GM12878 (cell line): Measurements from ENCODE around the gene TRIM61. TPM values are rescaled to one million over a fixed set of nuclear protein-coding genes. Genes with fewer than 3 reads are reported as not detected.

ENCODE experiments used
- ATAC-seq: fragments of 200-7000 bp; cut with Tn5 transposase; 3 replicates; pipeline ENCODE4 v1.9.1; 2020; ENCODE audit warnings: mild to moderate bottlenecking, moderate library complexity
- BruUV-seq: library from RNA; stranded (reverse); fragments of 400-500 nt; replicated peaks from 2 replicates; lab custom pipeline; 2021; lab: Mats Ljungman, UMichigan
- CTCF ChIA-PET: fragments of 300-600 bp; sonication (Branson Sonifier 250); formaldehyde crosslinking; extraction: SDS; loops from one replicate; lab custom pipeline; 2021; ENCODE audit warnings: inconsistent platforms; lab: Yijun Ruan, JAX
- POLR2A ChIA-PET: fragments of 350-600 bp; formaldehyde crosslinking; extraction: SDS; loops from one replicate; lab custom pipeline; 2021; ENCODE audit warnings: inconsistent platforms; lab: Charles Lee
- RAD21 ChIA-PET: fragments of 300-600 bp; sonication (Branson Sonifier 250); formaldehyde crosslinking; loops from one replicate; lab custom pipeline; 2023; ENCODE audit warnings: antibody characterized with exemption; ENCODE audit not compliant: unreplicated experiment; lab: Charles Lee
- SMC1A ChIA-PET: fragments of 300-600 bp; sonication (Branson Sonifier 250); formaldehyde crosslinking; loops from one replicate; lab custom pipeline; 2023; ENCODE audit not compliant: unreplicated experiment, uncharacterized antibody; lab: Charles Lee
- DNase-seq: peaks from one replicate; pipeline ENCODE4 v3.0.0-alpha.2; 2011; ENCODE audit warnings: low read depth, low spot score
- FAIRE-seq: peaks from 3 replicates; lab custom pipeline; 2011; peaks lifted over from hg19 to GRCh38; lab: Jason Lieb, UNC
- H2AFZ ChIP-seq: 2 replicates; pipeline ENCODE4 v1.6.0; 2011; ENCODE audit warnings: low read depth, low read length, control low read depth; ENCODE audit not compliant: control insufficient read depth
- H3K27ac ChIP-seq: 2 replicates; pipeline ENCODE4 v1.5.1; 2011; ENCODE audit warnings: control low read depth; ENCODE audit not compliant: control insufficient read depth, insufficient read depth
- H3K27me3 ChIP-seq, 2 experiments: replicated peaks in 1 of 2; 2 replicates each; pipeline versions ENCODE4 v1.6.0 to v1.6.1; 2011; ENCODE audit warnings: low read length in 1 of 2; ENCODE audit not compliant: control insufficient read depth in 2 of 2, insufficient read depth in 2 of 2
- H3K36me3 ChIP-seq, 2 experiments: 2 replicates each; pipeline ENCODE4 v1.5.1; 2011; ENCODE audit warnings: low read length in 1 of 2; ENCODE audit not compliant: control insufficient read depth in 2 of 2, insufficient read depth in 2 of 2
- H3K4me1 ChIP-seq: 2 replicates; pipeline ENCODE4 v1.6.1; 2011; ENCODE audit warnings: mild to moderate bottlenecking, low read length, moderate library complexity, mixed read lengths; ENCODE audit not compliant: control insufficient read depth, insufficient read depth
- H3K4me2 ChIP-seq: 2 replicates; pipeline ENCODE4 v1.6.0; 2011; ENCODE audit warnings: control low read depth; ENCODE audit not compliant: control insufficient read depth, insufficient read depth
- H3K4me3 ChIP-seq: fragments of 200-600 bp; sonication (generic); 2 replicates; pipeline ENCODE4 v1.5.1; 2016
- H3K79me2 ChIP-seq: 2 replicates; pipeline ENCODE4 v1.6.0; 2011; ENCODE audit warnings: low read length; ENCODE audit not compliant: control insufficient read depth, insufficient read depth
- H3K9ac ChIP-seq: 2 replicates; pipeline ENCODE4 v1.8.0; 2011; ENCODE audit warnings: low read length, control low read depth, mixed read lengths; ENCODE audit not compliant: control insufficient read depth, insufficient read depth
- H3K9me3 ChIP-seq: replicated peaks from 3 replicates; pipeline ENCODE4 v1.5.1; 2011; ENCODE audit warnings: mild to moderate bottlenecking, low read length; ENCODE audit not compliant: control insufficient read depth, insufficient read depth
- H4K20me1 ChIP-seq: 2 replicates; pipeline ENCODE4 v1.6.0; 2011; ENCODE audit not compliant: control insufficient read depth, insufficient read depth
- CREB1 ChIP-seq: IDR thresholded peaks from 2 replicates; pipeline ENCODE4 v1.6.1; 2012; ENCODE audit warnings: low read depth, mild to moderate bottlenecking, inconsistent platforms
- DPF2 ChIP-seq: fragments of 450-650 bp; IDR thresholded peaks from 2 replicates; pipeline ENCODE4 v1.6.1; 2017; ENCODE audit warnings: mild to moderate bottlenecking
- ETV6 ChIP-seq, 2 experiments: fragments of 450-650 bp in 1 of 2; IDR thresholded peaks in 1 of 2; conservative IDR thresholded peaks in 1 of 2; 2 replicates each; pipeline ENCODE4 v1.6.1; 2014; ENCODE audit warnings: antibody characterized with exemption in 1 of 2, borderline replicate concordance in 1 of 2, low read depth in 1 of 2, mild to moderate bottlenecking in 1 of 2, moderate library complexity in 1 of 2
- FOS ChIP-seq: IDR thresholded peaks from 3 replicates; pipeline ENCODE4 v1.6.1; 2011; ENCODE audit warnings: borderline replicate concordance; ENCODE audit not compliant: insufficient read length; ENCODE audit errors: extremely low read depth
- KAT2A ChIP-seq: conservative IDR thresholded peaks from 2 replicates; pipeline ENCODE4 v1.6.1; 2011; ENCODE audit warnings: low read depth, low read length; ENCODE audit not compliant: control insufficient read depth
- POLR2A ChIP-seq: IDR thresholded peaks from 2 replicates; pipeline ENCODE4 v1.6.1; 2011; ENCODE audit warnings: low read depth, mild to moderate bottlenecking, low read length
- RAD21 ChIP-seq: IDR thresholded peaks from 2 replicates; pipeline ENCODE4 v1.6.1; 2011; ENCODE audit warnings: mild to moderate bottlenecking, low read depth, low read length, moderate library complexity; ENCODE audit not compliant: insufficient read depth
- STAT3 ChIP-seq: IDR thresholded peaks from 2 replicates; pipeline ENCODE4 v1.6.1; 2011; ENCODE audit warnings: low read depth, low read length, improper control_type of control experiment
- SUPT20H ChIP-seq: IDR thresholded peaks from 2 replicates; pipeline ENCODE4 v1.6.1; 2011; ENCODE audit warnings: low read depth, mild to moderate bottlenecking, low read length, moderate library complexity, borderline replicate concordance; ENCODE audit not compliant: control insufficient read depth
- TBL1XR1 ChIP-seq: IDR thresholded peaks from 2 replicates; pipeline ENCODE4 v1.6.1; 2012; ENCODE audit warnings: low read depth, low read length, improper control_type of control experiment
- ZBED1 ChIP-seq: IDR thresholded peaks from 2 replicates; pipeline ENCODE4 v1.6.1; 2016; ENCODE audit warnings: borderline replicate concordance
- WGBS: methylation state at CpG from one replicate; pipeline ENCODE4 v1.1.6; 2016; ENCODE audit warnings: low lambda C conversion rate; ENCODE audit not compliant: insufficient replicate concordance, insufficient coverage; ENCODE audit errors: missing lambda C conversion rate; 5-methylcytosine and 5-hydroxymethylcytosine counted together
- in situ Hi-C: fragments of 300-500 bp; cut with MboI; formaldehyde crosslinking; loops from 9 replicates; pipeline ENCODE4 v1.14.3; 2018; ENCODE audit warnings: mixed read lengths
- intact Hi-C: fragments of 100-400 bp; cut with micrococcal nuclease; formaldehyde crosslinking; loops from one replicate; pipeline ENCODE4 v1.14.2; 2022; ENCODE audit not compliant: unreplicated experiment
- polyA plus RNA-seq, 11 experiments: library from polyadenylated mRNA; depleted of rRNA in 4 of 11; unstranded in 6 of 11; stranded (reverse) in 5 of 11; fragments of >200 nt; fragmentation: Nextera tagmentation in 4 of 11; fragmentation: Illumina TruSeq in 1 of 11; extraction: Ambion mirVana in 4 of 11; extraction: Trizol in 1 of 11; gene quantifications; 1 replicate in 1 of 11; 2 replicates in 10 of 11; pipeline versions ENCODE4 v1.2.1 to v1.2.3, GENCODE V29; 2011 to 2016; ENCODE audit warnings: inconsistent platforms in 2 of 11, missing spikeins in 2 of 11, low read depth in 1 of 11
- total RNA-seq, 4 experiments: library from RNA; depleted of rRNA in 3 of 4; stranded (reverse); fragments of >200 nt in 3 of 4; fragmentation: Illumina TruSeq in 1 of 4; extraction: Trizol in 1 of 4; gene quantifications; 2 replicates each; pipeline versions ENCODE4 v1.2.1 to v1.2.3, GENCODE V29; 2013 to 2021
- TF ChIP-seq, protein P1 (sequence below): fragments of 450-650 bp; IDR thresholded peaks from 2 replicates; pipeline ENCODE4 v1.6.1; 2016; ENCODE audit warnings: mild to moderate bottlenecking
- TF ChIP-seq, protein P2 (sequence below): fragments of 450-650 bp; formaldehyde crosslinking; IDR thresholded peaks from 2 replicates; pipeline ENCODE4 v1.4.0; 2022; ENCODE audit warnings: mild to moderate bottlenecking, moderate library complexity
- TF ChIP-seq, protein P3 (sequence below): fragments of 450-650 bp; IDR thresholded peaks from 2 replicates; pipeline ENCODE4 v1.6.1; 2017; ENCODE audit warnings: mild to moderate bottlenecking
- TF ChIP-seq, protein P4 (sequence below): IDR thresholded peaks from 2 replicates; pipeline ENCODE4 v1.6.1; 2012; ENCODE audit warnings: mild to moderate bottlenecking, low read depth, low read length

TRIM61 gene
- total and polyA plus RNA-seq, 10 of the 15 experiments (the other 5 are each of a cell fraction or from before 2014, with no cell fraction given) = 3.2 to 10.9 (median 5.7) TPM

DNA sequence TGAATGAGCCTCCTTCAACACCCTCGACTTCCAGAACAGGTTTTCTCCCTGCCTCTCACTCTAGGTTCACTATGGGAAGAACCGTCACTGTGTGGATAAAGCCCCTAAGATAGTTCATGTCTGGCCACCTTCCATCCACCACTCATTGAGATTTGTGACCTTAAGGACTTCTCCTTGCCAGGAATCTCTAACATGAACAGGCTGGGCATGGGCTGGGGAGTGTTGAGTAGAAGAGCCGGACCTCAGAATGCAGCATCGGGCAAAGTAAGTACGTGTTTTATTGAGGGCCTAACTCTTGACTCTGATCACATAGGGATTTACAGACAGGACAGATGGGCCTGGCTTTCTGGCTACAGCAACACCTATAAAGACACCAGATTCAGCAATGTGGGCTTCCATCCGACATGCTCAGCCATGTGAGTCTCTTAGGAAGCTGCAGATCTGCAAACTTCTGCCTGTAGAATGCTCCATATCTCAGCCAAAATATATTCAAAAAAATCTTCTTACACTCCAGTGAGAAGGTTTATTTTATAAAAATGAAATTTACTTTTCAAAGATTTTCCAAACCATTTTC, 28.0 kb upstream of the TRIM61 start:
- DNase-seq (no peak), FAIRE-seq (no peak), ATAC-seq (no peak)
- Histone ChIP-seq H3K27ac (no peak overlapping the region), H3K36me3 (no peaks in the 10 kb centered on the region), H3K79me2 (no peaks in the 10 kb centered on the region), H2AFZ (no peak overlapping the region), H3K4me3 (no peak overlapping the region), H3K4me2 (no peak overlapping the region), H4K20me1 (no peaks in the 10 kb centered on the region), H3K27me3 (no peaks in the 10 kb centered on the region; a peak in 2 of 4 replicates), H3K9me3 (no peaks in the 10 kb centered on the region), H3K9ac (no peak overlapping the region), H3K4me1 (no peaks in the 10 kb centered on the region)
- in situ Hi-C loops (no loop called here), intact Hi-C loops (no loop called here)
- ChIA-PET CTCF (interaction anchor here (0.8 kb wide), 1 partner anchor 67 kb away, joined by 3 read pairs; no protein-coding TSS in a partner anchor), RAD21 (no interaction called here), POLR2A (no interaction called here), SMC1A (no interaction called here)
- WGBS = 51% methylated on average over 6 of the region's 6 CpGs
- BruUV-seq = no TSS peak
- TF ChIP-seq, protein P1, sequence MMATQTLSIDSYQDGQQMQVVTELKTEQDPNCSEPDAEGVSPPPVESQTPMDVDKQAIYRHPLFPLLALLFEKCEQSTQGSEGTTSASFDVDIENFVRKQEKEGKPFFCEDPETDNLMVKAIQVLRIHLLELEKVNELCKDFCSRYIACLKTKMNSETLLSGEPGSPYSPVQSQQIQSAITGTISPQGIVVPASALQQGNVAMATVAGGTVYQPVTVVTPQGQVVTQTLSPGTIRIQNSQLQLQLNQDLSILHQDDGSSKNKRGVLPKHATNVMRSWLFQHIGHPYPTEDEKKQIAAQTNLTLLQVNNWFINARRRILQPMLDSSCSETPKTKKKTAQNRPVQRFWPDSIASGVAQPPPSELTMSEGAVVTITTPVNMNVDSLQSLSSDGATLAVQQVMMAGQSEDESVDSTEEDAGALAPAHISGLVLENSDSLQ = no peak
- TF ChIP-seq, protein P2, sequence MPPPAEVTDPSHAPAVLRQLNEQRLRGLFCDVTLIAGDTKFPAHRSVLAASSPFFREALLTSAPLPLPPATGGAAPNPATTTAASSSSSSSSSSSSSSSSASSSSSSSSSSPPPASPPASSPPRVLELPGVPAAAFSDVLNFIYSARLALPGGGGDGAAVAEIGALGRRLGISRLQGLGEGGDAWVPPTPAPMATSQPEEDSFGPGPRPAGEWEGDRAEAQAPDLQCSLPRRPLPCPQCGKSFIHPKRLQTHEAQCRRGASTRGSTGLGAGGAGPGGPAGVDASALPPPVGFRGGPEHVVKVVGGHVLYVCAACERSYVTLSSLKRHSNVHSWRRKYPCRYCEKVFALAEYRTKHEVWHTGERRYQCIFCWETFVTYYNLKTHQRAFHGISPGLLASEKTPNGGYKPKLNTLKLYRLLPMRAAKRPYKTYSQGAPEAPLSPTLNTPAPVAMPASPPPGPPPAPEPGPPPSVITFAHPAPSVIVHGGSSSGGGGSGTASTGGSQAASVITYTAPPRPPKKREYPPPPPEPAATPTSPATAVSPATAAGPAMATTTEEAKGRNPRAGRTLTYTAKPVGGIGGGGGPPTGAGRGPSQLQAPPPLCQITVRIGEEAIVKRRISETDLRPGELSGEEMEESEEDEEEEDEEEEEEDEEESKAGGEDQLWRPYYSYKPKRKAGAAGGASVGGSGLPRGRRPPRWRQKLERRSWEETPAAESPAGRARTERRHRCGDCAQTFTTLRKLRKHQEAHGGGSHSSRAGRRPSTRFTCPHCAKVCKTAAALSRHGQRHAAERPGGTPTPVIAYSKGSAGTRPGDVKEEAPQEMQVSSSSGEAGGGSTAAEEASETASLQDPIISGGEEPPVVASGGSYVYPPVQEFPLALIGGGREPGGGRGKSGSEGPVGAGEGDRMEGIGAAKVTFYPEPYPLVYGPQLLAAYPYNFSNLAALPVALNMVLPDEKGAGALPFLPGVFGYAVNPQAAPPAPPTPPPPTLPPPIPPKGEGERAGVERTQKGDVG = no peak
- TF ChIP-seq TBL1XR1 = no peak
- no peak for TF ChIP-seq ETV6 (conservative IDR thresholded peaks at IDR 0.05 in 1 of 2, IDR thresholded peaks at IDR 0.05 in 1 of 2; ENCODE audit: borderline replicate concordance in 1 of 2, low read depth in 1 of 2)
- TF ChIP-seq ZBED1 = no peak
- TF ChIP-seq, protein P3, sequence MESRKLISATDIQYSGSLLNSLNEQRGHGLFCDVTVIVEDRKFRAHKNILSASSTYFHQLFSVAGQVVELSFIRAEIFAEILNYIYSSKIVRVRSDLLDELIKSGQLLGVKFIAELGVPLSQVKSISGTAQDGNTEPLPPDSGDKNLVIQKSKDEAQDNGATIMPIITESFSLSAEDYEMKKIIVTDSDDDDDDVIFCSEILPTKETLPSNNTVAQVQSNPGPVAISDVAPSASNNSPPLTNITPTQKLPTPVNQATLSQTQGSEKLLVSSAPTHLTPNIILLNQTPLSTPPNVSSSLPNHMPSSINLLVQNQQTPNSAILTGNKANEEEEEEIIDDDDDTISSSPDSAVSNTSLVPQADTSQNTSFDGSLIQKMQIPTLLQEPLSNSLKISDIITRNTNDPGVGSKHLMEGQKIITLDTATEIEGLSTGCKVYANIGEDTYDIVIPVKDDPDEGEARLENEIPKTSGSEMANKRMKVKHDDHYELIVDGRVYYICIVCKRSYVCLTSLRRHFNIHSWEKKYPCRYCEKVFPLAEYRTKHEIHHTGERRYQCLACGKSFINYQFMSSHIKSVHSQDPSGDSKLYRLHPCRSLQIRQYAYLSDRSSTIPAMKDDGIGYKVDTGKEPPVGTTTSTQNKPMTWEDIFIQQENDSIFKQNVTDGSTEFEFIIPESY = no peak
- no peak for TF ChIP-seq DPF2
- TF ChIP-seq STAT3 = no peak
- TF ChIP-seq RAD21 = no peak
- no peak for TF ChIP-seq CREB1
- no peak for TF ChIP-seq FOS
- TF ChIP-seq, protein P4, sequence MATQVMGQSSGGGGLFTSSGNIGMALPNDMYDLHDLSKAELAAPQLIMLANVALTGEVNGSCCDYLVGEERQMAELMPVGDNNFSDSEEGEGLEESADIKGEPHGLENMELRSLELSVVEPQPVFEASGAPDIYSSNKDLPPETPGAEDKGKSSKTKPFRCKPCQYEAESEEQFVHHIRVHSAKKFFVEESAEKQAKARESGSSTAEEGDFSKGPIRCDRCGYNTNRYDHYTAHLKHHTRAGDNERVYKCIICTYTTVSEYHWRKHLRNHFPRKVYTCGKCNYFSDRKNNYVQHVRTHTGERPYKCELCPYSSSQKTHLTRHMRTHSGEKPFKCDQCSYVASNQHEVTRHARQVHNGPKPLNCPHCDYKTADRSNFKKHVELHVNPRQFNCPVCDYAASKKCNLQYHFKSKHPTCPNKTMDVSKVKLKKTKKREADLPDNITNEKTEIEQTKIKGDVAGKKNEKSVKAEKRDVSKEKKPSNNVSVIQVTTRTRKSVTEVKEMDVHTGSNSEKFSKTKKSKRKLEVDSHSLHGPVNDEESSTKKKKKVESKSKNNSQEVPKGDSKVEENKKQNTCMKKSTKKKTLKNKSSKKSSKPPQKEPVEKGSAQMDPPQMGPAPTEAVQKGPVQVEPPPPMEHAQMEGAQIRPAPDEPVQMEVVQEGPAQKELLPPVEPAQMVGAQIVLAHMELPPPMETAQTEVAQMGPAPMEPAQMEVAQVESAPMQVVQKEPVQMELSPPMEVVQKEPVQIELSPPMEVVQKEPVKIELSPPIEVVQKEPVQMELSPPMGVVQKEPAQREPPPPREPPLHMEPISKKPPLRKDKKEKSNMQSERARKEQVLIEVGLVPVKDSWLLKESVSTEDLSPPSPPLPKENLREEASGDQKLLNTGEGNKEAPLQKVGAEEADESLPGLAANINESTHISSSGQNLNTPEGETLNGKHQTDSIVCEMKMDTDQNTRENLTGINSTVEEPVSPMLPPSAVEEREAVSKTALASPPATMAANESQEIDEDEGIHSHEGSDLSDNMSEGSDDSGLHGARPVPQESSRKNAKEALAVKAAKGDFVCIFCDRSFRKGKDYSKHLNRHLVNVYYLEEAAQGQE = no peak
- no peak for TF ChIP-seq KAT2A
- no peak for TF ChIP-seq SUPT20H
- TF ChIP-seq POLR2A = no peak
